Measurements from ENCODE around the gene PDE4A.

GRCh38 chr19:10419646-10420443 lies 493 bp upstream of the PDE4A start:
- TF ChIP-seq CTCF (IDR thresholded peaks at IDR 0.05) (no peak), EP300 (IDR thresholded peaks at IDR 0.05) (no peak), POLR2AphosphoS5 (IDR thresholded peaks at IDR 0.05) (no peak), POLR2A (IDR thresholded peaks at IDR 0.05) (no peak)
